ENCODE data around the gene PRRC1. TPM values are rescaled to one million over a fixed set of nuclear protein-coding genes. Genes with fewer than 3 reads are reported as not detected.

The PRRC1 gene
- total RNA-seq, 2 donors from 2014 or later, result 25.1 to 29.1 TPM

DNA sequence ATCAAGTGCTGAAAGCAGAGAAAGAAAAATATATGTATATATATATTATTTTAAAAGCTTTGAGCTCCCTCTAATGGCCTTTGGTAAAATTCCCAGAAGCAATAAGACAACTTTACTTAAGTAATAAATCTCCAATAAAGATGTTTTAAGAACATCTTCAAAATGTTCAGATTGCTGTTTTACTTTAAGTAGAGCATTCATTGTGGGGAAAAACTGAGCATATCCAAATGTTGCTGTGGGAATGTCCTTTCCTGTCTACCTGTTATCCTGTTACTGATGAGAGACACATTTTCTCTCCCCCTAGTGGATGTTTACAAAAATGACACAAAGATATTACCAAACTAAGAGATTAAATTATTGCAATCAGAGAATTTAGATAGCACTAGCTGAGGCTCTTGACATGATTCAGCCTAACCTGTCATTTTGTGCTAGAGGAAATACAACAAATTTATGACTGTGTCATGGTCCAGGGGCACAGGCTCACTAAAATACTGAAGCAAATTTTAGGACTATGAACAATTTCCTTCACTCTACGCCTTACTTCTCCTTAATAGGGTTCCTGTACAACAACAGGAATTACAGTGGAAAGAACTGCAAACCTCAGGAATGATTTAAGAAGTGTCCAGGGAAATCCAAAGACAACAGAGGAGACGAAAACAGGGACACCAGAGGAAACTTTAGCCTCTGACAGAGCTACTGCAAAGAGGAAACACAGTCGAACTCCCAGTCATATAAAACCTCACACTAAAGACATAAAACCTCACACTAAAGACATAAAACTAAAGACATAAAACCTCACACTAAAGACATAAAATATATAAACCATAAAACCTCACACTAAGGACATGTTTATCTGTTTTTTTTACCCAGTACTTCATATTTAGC lies 24.3 kb upstream of the PRRC1 start:
- Histone ChIP-seq H3K36me3 (replicated peaks in 1 of 2; ENCODE audit: insufficient read depth in 1 of 2, low read depth in 2 of 2) (no peaks in the 10 kb centered on the region), H3K4me3 (no peak overlapping the region), H3K9me3 (no peaks in the 10 kb centered on the region), H3K27ac (no peak overlapping the region), H3K27me3 (no peaks in the 10 kb centered on the region), H3K4me1 (no peaks in the 10 kb centered on the region)
- DNase-seq (no peak), ATAC-seq (peak; percentile 64)
- TF ChIP-seq CTCF (IDR thresholded peaks at IDR 0.05), result peak; percentile 45 to 90 (median 68)
- TF ChIP-seq POLR2A (IDR thresholded peaks at IDR 0.05), result no peak
- 56 to 65% methylated on average over 3 of the region's 3 CpGs for WGBS, 2 donors
- intact Hi-C loops (cut with DNase I), result loop anchor here (10.0 kb wide), 1 partner anchor 198 kb away; the partner anchor contains the start of gene MEGF10

GRCh38 chr5:127498548-127498947 lies 18.9 kb upstream of the PRRC1 start:
- H3K4me1 ChIP-seq, result no peaks in the 10 kb centered on the region
- H3K27ac ChIP-seq, result no peak overlapping the region
- no peaks in the 10 kb centered on the region for H3K36me3 ChIP-seq (replicated peaks in 1 of 2; ENCODE audit: insufficient read depth in 1 of 2, low read depth in 2 of 2)
- 78 to 80% methylated on average over 1 of the region's 1 CpG for WGBS, 2 donors
- H3K27me3 ChIP-seq, result no peaks in the 10 kb centered on the region
- DNase-seq (no peak), ATAC-seq (no peak)
- no peak overlapping the region for H3K4me3 ChIP-seq
- no peak for TF ChIP-seq CTCF (IDR thresholded peaks at IDR 0.05)
- no peak for TF ChIP-seq POLR2A (IDR thresholded peaks at IDR 0.05)
- H3K9me3 ChIP-seq, result no peaks in the 10 kb centered on the region
- intact Hi-C loops (cut with DNase I), result loop anchor here (10.0 kb wide), 1 partner anchor 204 kb away; the partner anchor contains the start of gene MEGF10

DNA sequence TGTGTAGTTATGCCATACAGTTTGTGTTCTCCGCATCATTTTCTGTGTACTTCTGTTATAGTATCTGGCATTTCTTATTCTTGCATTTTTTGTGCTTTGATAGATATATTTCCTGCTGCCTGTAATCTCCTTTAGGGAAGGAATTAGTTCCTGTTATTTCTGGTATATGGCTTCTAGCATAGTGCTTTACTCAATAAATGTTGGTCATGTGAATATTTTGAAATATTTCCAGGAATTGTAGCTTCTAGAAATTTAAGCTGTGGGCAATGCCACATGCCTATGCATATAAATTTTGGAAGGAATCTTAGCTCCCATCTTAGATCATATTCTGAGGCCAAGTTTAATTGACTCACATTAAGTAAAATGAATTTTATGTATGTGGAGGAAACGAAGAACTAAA lies 11.5 kb upstream of the PRRC1 start:
- Histone ChIP-seq H3K4me3 (no peak overlapping the region), H3K9me3 (no peaks in the 10 kb centered on the region), H3K27ac (no peak overlapping the region), H3K27me3 (no peaks in the 10 kb centered on the region), H3K36me3 (replicated peaks in 1 of 2; ENCODE audit: insufficient read depth in 1 of 2, low read depth in 2 of 2) (no peaks in the 10 kb centered on the region), H3K4me1 (peaks cover 12% of the 10 kb centered on the region)
- TF ChIP-seq POLR2A (IDR thresholded peaks at IDR 0.05) (no peak), CTCF (IDR thresholded peaks at IDR 0.05) (no peak)
- intact Hi-C loops (cut with DNase I), result no loop called here
- ATAC-seq, result no peak
- 89 to 90% methylated on average over 2 of the region's 2 CpGs for WGBS, 2 donors
- DNase-seq, result no peak

DNA sequence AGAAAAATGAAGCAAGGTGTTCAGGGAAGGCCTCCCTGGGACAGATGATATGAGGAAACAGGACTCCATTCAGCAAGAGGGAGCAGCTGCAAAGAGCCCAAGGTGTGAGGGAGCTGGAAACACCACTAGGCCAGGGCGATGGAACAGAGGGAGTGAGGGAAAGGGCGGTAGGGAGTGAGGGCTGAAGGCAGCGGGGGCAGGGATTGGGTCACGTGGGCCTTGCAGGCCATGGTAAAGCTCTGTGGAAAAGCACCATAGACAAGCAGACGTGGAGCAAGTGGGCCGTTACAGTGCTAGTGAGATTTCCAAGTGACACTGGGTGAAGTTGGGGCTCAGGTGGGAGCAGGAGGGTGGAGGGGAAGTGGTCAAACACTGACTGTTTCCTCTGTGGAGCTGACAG lies 10.8 kb upstream of the PRRC1 start:
- Histone ChIP-seq H3K9me3 (no peaks in the 10 kb centered on the region), H3K27ac (no peak overlapping the region), H3K27me3 (no peaks in the 10 kb centered on the region), H3K4me1 (peaks cover 12% of the 10 kb centered on the region), H3K4me3 (no peak overlapping the region), H3K36me3 (replicated peaks in 1 of 2; ENCODE audit: insufficient read depth in 1 of 2, low read depth in 2 of 2) (no peaks in the 10 kb centered on the region)
- DNase-seq (no peak), ATAC-seq (no peak)
- 85 to 90% methylated on average over 6 of the region's 6 CpGs for WGBS, 2 donors
- no peak for TF ChIP-seq POLR2A (IDR thresholded peaks at IDR 0.05)
- TF ChIP-seq CTCF (IDR thresholded peaks at IDR 0.05), result no peak
- intact Hi-C loops (cut with DNase I), result no loop called here

Data from body of pancreas (tissue), 4 donors.